HG03066 (cell line): ENCODE results near the gene VPS16.

Source experiments
- ATAC-seq: cut with Tn5 transposase; IDR thresholded peaks from one replicate; pipeline ENCODE4 v1.9.1; 2021; ENCODE audit warnings: low read depth; ENCODE audit not compliant: unreplicated experiment

VPS16 gene

DNA sequence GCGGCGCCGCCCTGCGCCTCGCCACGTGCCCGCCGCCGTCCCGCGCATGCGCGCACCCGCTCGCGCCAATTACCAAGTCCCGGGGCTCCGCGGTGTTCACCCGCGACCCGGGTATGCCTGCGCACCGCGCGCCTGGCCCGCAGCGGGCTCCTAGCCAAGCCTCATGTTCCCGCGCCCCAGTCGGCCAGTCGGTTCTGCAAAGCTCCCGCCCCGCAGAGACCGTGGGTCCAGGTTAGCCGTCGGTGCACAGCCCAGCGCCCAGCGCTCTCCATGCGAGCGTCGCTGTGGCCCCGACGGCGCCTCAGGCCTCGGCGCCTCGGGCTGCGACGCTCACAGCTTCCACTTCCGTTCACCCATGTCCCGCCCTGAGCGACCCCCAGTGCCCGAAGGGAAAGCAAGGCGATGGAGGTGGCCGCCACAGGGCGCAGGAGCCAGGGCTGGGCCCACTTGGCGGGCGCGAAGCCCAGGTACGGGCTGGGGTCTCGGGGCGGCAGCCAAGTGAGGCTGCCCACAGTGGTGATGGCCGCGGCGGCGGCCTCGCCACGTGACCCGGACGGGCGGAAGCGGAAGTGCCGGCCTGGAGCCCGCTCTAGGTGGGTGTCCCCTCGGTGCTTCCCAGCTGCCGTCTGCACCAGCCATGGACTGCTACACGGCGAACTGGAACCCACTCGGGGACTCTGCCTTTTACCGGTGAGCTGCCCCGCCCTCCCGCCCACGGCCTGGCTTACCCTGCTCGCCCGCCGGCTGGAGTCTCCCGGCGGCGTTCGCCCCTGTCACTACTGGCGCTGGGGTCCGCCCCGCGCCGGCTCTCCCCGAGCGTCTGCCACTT lies at the start of gene VPS16, which contains the start of gene PCED1A:
VPS16 (plus strand) TSS at position 608 of the 829 bp plus-strand sequence; CDS start at position 638, 30 bp downstream.
PCED1A (minus strand) TSS at position 518 of the 829 bp plus-strand sequence. CDS start 743 bp downstream, outside the sequence.
- peak; percentile 97 for ATAC-seq

DNA sequence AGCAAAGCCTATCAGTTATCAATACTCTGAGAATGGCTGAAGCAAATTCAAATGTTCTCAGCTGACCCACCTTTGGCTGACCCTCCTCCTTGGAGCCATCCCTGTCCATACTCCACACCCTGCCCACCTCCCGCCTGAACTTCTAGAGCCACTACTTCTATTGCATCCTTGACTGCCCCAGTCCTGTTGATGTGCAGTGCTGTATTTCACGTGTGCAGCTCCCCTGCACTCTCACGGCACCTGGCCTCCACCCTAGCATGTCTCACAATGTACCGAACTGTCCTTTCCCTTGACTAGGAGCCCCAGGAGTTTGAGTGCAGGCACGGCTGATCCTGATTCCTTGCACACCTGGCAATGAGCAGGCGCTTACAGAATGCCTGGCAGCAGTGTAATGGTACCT lies 47.1 kb upstream of the VPS16 start:
- no peak for ATAC-seq

DNA sequence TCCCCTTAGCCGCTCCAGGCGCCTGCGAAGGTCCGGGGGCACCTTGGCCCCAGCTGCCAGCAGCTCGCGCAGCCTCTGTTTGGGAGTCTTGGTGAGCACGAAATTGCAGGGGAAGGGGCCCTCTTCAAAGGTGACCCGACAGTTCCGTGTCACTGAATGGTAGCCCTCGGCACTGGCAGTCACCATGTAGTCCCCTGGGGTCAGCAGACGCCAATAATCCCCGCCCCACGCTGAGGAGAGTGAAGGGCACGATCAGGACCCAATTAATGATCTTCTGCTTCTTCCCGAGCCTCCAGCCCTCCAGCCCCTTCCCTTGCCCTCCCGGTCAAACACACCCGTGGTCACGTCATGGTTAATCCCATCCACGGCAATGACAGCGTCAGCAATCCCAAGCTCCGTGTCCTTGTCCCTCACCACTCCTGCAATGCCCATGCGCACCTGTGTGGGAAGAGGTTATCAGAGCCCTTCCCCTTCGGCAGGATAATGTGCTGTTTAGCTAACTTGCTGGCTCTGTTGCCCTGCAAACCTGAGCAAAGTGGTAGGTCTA lies 46.3 kb upstream of the VPS16 start:
- no peak for ATAC-seq

DNA sequence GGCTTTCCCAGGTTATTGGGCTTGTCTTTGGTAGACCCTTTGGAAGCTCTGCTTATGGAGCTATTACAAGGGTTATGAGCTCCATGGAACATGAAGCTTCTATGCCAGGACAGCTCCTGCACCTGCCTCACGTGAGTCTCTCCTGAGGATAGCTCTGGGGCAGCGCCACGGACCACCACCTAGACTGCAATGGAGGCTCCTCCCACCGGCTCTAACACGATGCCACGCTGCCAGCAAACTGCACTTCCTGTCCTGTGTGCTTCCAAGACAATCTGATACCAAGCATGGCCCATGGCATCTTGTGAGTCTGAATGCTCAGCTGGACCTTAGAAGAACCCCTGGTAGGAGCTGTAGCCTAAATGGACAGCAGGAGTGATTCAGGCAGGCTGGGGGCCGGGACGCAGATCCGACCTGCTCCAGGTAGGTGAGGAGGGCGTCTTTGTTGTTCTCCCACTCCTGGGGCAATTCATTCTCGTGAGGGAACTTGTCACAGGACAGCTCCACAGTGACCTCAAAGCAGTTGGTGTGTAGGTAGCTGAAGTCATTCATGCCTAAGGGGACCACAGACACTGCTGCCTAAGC lies 45.6 kb upstream of the VPS16 start:
- ATAC-seq: no peak

DNA sequence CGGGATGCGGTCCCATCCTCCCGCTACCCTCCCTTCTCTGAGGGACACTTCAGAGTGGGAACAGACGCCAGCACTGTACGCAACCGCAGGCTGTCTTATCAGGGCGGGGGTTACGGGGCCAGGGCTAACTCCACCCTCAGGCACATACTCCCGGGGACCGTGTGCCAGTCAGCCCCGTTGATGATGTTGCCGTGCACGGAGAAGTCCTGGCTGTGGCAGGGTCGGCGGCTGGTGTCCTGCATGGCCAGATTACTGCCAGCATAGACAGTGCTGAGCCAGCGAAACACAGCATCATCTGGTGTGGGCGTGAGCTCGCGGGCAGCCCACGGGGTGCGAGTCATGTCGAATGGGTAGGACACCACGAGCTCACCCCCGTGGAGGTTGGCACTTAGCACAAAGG lies 45.1 kb upstream of the VPS16 start:
- no peak for ATAC-seq

DNA sequence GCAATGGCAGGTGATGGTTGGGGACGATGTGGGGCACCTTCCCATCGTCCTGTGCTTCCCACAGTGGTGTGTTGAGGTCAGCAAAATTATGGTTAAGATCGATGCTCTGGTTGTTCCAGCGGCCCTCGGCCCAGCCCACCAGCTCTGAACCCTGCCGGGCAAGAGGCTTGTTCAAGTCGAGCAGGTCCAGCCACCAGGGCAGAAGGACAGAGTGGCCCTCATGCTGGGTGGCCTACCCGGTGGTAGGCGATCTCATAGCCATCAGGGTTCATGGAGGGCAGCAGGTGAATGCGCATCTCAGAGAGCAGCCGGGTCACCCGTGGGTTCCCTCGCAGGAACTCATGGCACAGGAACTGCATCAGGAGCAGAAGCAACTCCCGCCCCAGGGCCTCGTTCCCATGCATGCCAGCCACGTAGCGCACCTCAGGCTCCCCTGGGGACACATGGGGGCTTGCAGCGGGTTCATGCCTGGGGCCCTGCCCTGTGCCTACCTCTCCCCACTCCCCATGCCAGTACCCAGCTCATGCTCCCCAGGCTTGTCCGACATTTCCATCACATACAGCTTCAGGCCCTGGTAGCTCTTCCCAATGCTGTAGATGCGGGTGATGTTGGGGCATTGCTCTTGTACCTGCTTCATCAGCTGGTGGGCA lies 44.4 kb upstream of the VPS16 start:
- ATAC-seq: no peak

DNA sequence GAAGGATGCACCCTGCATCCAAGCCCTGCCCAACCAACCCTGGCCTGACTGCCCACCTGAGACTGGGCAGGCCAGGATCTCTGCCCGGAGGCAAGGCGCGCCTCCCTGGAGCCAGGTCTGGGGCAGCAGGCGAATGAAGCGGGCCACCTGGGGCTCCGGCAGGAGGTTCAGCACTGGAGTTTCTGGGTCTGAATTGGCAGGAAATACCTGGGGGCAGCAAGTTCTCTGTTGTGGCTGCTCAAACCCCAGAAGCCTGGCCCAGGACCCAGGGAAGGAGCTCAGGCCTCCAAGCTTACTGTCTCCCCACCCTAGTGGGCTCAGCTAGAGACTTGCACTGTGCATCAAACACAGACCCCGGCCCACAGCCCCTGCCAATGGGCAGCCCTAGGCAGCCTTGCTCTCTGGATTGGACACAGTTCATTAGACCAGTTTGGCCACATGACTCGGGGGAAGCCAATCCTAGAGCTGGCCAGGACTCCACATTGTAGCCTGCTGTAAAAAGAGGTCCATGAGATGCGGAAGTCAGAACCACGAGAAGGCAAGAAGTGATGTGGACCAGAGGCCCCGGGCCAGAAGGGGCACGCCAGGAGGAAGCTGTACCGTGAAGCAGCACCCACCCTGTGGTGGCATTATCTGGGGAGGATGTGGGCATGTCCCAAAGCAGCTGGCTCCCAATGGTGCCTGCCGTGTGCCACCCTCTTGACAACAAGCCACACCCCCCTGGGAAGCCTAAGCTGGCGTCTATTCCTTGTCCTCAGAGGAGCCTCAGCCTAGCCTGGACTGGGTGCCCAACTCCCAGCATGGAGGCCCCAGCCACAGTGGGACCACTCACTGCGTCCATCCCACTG lies 43.2 kb upstream of the VPS16 start:
- ATAC-seq: no peak

DNA sequence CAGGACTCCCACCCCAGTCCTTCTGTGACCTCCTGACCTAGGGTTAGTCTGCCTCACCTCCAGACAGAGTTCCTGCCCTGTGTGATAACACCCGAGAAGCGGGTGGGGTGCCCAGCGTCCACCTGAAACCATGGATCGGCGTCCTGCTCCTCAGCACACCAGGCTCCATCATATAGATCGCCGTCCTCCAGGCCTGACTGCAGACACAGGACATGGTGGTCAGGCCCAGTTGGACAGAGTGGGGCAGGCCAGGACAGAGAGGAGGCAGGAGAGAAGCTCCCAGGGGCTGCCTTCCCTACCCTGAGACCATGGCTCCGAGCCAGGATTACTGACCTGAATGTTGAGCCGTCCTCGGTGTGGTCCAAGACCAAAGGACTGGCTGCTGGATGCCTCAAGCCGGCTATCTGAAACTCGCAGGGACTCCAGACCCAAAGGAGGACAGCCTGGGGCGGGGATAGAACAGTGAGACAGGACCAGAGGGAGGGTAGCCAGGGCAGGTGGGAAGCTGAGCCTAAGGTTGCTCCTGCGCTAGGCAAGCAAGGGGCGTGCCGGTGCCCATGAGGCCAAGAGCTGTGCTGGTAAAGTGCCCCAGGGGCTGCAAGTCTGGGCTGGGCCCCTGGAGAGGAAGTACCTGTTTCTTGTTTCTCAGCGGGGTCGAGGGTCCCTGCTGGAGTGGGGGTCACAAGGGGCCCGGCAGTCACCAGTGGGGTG lies 42.3 kb upstream of the VPS16 start:
- ATAC-seq: no peak

DNA sequence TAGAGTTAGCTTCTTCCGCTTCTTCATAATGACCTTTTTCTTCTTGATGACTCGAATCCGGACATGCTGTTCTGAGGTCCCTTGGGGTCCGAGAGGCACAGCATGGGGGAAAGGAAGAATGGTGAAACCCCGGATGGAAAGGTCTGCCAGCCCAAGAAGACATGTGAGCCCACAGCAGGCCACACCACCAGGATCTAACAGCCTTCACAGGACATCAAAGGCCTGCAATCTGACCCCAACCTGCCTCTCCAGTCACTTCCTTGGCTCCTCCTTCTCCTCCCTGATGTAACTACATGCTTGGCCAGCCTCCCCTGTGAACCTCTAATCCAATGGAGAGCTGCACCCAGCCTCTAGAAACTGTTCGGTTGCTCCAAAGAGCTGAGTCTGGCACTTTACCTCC lies 41.7 kb upstream of the VPS16 start:
- no peak for ATAC-seq

DNA sequence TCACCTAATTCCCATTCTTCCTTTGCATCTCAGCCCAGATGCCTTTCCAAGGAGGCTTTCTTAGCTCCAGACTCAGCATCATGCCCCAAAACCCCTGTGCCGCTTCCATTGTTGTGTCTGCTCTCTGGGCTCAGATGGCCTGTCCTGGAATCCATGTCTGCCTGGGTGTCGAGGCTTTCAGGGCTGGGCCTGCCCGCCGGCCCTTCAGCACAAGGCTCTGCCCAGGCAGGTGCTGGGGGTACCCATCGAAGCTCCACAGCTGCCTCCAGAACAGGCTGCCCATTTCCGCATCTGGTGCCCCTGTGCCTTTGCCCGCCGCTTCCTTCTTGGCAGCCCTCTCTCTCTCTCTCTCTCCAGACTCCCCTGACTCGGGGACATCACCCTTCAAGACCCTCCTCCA lies 41.3 kb upstream of the VPS16 start:
- no peak for ATAC-seq

DNA sequence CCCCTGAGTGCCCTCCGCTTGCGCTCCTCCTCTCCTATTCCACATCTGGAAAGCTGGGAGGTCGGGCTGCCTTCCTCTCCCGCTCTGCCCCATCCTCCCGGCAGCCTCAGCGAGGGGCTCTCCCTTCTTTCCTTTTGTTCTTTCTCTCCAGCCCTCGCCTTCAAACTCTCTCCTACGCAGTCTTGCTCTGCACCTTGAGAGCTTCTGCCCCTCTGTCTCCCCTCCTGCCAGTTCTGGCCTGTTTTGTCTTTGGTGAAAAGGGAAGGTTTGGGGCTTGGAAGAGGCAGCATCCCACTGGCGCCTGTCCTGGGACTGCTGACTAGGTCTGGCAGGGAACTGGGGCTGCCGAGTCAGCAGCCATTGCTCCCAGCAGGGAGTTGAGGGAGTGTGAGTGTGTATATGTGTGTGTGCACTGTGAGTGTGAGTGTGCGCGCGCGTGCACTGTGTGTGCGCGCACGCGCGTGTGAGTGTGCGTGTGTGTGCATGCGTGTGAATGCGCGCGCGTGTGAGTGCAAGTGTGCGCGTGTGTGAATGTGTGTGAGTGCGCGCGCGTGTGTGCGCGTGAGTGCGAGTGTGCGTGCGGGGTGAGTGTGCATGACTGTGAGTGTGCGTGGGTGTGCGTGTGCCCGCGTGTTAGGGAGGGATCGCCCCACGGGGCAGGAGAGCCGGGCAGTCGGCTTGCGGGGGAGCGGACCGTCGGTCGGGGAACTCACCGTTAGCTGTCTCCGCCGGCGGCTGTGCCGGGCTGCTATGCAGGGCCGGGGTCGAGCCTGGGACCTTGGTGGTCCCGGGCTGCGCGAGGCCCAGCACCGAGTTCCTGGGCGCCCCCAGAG lies 40.6 kb upstream of the VPS16 start:
- no peak for ATAC-seq

DNA sequence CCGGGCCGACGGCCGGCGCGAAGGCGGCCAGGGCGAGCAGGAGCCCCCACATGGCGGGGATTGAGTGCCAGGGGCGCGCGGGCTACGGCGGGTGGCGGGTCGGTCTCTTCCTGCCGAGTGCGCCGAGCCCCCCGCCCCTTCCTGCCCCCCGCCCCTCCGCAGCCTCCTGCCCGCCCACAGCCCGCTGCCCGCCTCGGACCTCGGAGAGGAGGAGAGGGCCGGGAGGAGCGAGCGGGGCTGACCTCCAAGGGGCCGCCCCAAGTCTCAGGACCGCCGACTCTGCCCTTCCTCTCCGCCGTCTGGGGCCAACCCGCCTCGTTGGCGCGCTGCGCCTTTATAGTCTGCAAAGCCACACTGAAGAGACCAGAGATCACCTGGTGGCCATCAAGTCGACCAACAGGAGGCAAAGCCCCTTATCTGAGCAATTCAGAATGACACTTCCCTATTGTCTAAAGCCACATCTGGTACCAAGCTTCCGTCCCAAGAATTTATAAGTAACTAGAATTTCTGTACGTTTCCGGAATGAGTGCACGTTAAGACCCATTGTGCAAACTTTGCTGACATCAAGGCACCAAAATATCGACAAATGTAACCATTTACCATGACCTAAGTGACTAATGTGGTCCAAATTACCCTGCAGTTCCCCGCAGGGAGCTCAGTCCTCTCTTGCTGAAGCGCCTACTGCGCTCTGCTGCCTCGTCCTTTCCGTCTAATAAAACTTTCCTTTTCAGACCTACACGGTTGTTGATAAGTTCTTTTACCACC lies 39.8 kb upstream of the VPS16 start, which contains the start of gene CPXM1:
CPXM1 (minus strand) TSS at position 107 of the 765 bp plus-strand sequence; CDS start at position 52, 55 bp downstream.
- no peak for ATAC-seq

DNA sequence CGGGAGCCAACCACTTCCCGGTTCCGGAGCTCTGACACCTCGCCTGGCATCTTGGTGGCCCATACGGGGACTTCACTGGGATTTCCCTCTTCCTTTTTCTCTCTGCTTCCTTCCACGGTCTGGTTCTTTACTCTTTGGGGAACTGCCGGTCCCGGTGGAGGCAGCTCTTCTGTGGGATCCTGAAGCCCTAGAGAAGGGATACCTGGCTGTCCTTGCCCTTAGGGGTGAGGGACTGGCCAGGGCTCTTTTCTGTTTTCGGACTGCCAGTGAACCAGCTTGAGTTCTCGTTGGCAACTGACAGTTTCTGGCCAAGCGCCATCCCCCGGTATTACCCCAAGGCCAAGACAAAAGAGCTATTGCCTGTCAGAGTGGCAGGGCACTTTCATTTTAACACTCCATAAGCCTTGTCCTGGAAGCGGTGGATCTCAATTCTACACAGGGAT lies 39.2 kb upstream of the VPS16 start:
- no peak for ATAC-seq

DNA sequence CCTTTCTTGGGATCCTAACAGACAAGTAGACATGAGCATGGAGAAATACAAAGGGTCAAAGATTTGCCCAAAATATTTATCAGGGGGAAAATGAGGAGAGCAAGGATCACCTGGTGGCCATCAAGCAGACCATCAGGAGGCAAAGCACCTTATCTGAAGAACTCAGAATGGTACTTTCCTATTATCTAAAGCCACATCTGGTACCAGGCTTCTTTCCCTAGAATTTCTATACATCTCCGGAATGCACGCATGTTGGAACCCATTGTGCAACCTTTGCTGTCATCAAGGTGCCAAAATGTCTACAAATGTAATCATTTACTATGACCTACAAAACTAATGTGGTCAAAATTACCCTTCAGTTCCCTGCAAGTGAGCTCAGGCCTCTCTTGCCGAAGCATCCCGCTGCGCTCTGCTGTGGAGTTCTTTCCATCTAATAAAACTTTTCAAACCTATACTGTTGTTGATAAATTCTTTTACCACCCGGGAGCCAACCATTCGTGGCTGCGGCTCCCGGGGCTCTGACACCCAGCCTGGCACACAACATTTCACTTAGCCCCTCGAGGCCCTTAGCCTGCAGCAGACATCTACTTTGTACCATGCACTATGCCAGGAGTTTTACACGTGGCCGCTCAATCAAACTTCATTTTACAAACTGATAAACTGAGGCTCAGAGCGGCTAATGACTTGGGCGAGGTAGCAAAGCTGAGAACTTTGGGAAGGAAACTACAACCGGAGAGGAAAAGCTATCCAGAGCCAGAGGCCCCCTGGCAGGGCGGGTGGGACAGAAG lies 36.3 kb upstream of the VPS16 start:
- ATAC-seq: no peak

DNA sequence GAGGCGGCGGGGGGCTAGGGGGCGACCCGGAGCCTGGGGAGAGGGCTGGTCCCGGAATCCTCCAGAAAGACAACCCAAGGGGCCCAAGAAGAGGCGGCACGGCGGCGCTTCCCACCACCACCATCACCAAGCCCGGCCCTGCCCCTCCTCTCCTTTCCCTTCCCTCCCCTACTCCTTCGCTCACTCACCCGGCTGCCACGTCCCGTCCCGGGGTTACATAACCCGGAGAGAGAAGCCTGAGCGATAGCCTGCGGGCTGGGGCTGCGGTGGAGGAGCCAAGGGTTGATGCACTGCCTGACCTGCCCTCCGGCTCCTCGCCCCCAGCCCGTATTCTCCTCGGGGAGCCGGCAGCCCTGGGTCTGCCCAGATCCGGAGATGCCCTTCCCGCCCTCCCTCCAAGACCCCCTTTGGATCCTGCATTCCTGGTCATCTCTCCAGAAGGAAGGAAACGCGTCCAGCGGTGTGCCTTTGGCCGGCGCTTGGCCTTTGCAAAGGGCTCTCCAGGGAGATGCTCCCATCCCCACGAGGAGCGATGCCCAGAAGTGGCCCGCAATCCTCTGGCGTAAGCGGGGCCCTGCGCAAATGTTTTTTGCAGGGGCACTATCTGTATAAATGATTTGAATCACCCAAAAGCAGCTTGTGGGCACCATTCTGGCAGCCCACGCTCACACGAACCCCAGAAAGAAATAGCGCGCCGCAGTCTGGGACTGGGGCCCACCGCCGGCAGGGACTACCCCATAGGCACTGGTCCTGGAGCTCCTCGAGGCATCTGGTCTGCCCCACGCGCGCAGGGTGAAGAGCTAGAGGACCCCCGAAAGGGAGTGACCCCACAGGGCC lies 35.5 kb upstream of the VPS16 start:
- no peak for ATAC-seq

DNA sequence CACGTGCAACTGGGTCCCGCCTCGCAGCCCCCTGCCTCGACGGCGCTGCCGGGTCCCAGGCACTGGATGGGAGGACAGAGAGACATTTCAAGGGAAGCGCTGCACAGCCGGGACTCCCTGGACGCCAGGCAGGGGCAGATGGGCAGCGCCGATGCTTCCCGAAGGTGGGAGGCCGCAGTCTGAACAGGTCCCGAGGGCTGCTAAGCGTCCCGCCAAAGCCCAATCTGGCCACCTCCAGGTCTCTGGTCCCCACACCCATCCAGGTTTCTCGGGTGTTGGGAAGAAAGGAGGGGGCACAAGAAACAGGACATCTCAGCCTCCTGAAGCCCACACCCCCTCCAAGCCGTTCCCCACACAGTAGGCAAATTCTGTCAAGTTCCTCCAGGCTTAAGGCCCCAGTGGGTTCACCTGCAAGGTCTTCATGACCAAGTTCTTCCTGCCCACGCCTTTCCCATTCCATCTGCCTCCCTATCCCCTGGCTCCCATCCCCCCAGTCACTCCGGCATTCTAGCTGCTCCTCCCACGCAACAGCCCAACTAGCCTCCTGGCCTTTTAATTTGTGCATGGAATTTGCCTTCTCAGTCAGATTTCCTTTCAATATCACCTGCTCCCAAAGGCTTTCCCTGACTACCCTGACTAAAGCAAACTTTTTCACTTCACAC lies 34.7 kb upstream of the VPS16 start:
- no peak for ATAC-seq
